ENCODE data around the gene IGHMBP2. TPM values are rescaled to one million over a fixed set of nuclear protein-coding genes. Genes with fewer than 3 reads are reported as not detected.

IGHMBP2 gene
- total and polyA plus RNA-seq, 2 experiments from 2014 or later: 5.2 to 9.3 TPM

DNA sequence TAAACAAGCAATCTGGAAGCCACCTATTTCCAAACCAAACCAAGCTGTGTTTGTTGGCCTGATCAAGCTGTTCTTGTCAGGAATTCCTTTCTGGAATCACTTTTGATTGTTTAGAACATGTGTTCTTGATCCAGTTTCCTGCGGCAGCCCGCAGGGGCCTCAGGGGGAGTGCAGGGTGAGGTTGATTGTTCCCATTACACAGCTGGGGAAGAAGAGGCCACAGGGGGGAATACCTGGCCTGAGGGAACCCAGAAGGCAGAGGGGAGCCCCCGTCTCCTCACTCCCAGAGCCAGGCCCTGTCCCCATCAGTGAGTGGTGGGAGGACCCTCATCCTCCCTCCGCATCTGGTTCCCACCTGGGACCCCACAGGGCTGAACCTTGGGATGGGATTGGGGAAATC, 72.9 kb downstream of the IGHMBP2 start:
- in situ Hi-C loops (cut with MboI): no loop called here
- Histone ChIP-seq H2AFZ (no peak overlapping the region), H3K9me2 (ENCODE audit: insufficient read depth) (no peaks in the 10 kb centered on the region), H3K4me3 (no peak overlapping the region), H3K36me3 (ENCODE audit: low read depth) (no peaks in the 10 kb centered on the region), H3K4me1 (ENCODE audit: insufficient read depth) (no peaks in the 10 kb centered on the region), H3F3A (ENCODE audit: insufficient read depth) (no peaks in the 10 kb centered on the region), H3K27ac (no peak overlapping the region), H3K9me3 (ENCODE audit: low read depth) (no peaks in the 10 kb centered on the region), H3K4me2 (ENCODE audit: unreplicated experiment) (no peak overlapping the region), H3K9ac (no peak overlapping the region), H4K20me1 (ENCODE audit: insufficient read depth) (no peaks in the 10 kb centered on the region), H3K27me3 (replicated peaks; ENCODE audit: insufficient read depth) (peaks cover 32% of the 10 kb centered on the region), H3K79me2 (ENCODE audit: insufficient read depth) (no peaks in the 10 kb centered on the region)
- TF ChIP-seq EZH2phosphoT487 (IDR thresholded peaks at IDR 0.05; ENCODE audit: insufficient read depth, low read depth) (no peak), EZH2 (IDR thresholded peaks at IDR 0.05; ENCODE audit: insufficient read depth, poor library complexity, severe bottlenecking) (no peak)
- WGBS, 2 experiments (ENCODE audit: low coverage in 1 of 2, low lambda C conversion rate in 2 of 2, missing lambda C conversion rate in 2 of 2): 26 to 30% methylated on average over 4 of the region's 4 CpGs
- no peak for DNase-seq

DNA sequence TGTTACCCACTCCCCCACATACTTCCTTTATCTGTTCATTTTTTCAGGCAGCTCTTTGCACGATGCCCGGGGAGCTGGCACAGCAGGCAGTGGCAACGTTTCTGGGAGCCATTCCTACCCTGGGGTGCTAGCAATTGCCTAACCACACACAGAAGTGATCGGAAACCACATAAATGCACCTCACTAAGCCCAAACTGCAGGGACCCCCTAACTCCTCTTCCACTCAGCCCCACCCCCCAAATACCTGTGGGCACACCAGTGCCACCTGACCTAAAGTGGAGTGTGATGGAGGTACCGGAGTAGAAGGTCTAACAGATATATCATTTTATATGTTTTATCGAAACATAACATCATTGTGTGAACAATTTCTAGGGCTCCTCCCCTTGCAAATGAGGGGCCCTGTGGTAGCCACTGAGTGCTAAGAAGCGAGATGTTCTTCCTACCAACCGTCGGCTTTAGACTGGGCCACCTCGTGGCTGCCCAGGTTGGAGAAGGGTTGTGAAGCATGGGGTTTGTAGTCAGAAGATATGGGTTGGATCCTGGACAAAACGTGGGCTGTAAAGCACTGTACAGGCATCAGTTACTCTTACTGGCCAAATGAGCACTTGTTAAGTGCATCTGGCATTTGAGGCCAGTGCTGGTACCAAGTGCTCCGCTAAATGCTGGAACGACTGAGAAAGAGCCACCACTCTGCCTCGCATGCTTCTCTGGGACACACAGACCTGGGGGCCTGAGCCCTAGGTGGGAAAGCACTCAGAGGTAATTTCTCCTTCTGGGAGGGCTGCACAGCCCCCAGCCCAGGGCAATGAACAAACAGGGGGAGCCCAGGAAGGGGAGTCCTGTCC, 74.3 kb downstream of the IGHMBP2 start:
- no peak for TF ChIP-seq EZH2phosphoT487 (IDR thresholded peaks at IDR 0.05; ENCODE audit: insufficient read depth, low read depth)
- no peak for TF ChIP-seq EZH2 (IDR thresholded peaks at IDR 0.05; ENCODE audit: insufficient read depth, poor library complexity, severe bottlenecking)

DNA sequence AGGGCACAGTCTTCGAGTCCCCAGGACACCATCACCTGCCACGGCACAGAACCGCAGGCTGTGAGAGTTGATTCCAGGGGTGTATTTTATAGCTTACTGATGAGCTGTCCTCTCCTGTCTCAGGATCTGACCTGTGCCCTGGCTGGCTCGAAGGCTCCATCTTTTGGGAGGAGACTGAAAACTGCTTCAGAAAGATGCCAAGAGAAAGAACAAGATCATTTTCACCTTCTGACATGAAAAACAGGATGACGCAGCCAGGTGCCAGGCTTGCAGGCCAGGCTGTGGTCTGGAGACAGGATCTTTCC, 74.9 kb downstream of the IGHMBP2 start:
- H2AFZ ChIP-seq: no peak overlapping the region
- no peaks in the 10 kb centered on the region for H3K79me2 ChIP-seq (ENCODE audit: insufficient read depth)
- no peaks in the 10 kb centered on the region for H4K20me1 ChIP-seq (ENCODE audit: insufficient read depth)
- no peak for DNase-seq
- no peak overlapping the region for H3K4me3 ChIP-seq
- in situ Hi-C loops (cut with MboI): no loop called here
- no peak for TF ChIP-seq EZH2phosphoT487 (IDR thresholded peaks at IDR 0.05; ENCODE audit: insufficient read depth, low read depth)
- TF ChIP-seq EZH2 (IDR thresholded peaks at IDR 0.05; ENCODE audit: insufficient read depth, poor library complexity, severe bottlenecking): no peak
- no peaks in the 10 kb centered on the region for H3K9me3 ChIP-seq (ENCODE audit: low read depth)
- peaks cover 28% of the 10 kb centered on the region; the same call in 1 of the 2 replicates for H3K27me3 ChIP-seq (replicated peaks; ENCODE audit: insufficient read depth)
- no peak overlapping the region for H3K9ac ChIP-seq
- H3K27ac ChIP-seq: no peak overlapping the region
- no peak overlapping the region for H3K4me2 ChIP-seq (ENCODE audit: unreplicated experiment)
- H3F3A ChIP-seq (ENCODE audit: insufficient read depth): no peaks in the 10 kb centered on the region
- no peaks in the 10 kb centered on the region for H3K9me2 ChIP-seq (ENCODE audit: insufficient read depth)
- 12 to 13% methylated on average over 4 to 5 of the region's 5 CpGs for WGBS, 2 experiments (ENCODE audit: low coverage in 1 of 2, low lambda C conversion rate in 2 of 2, missing lambda C conversion rate in 2 of 2)
- no peaks in the 10 kb centered on the region for H3K36me3 ChIP-seq (ENCODE audit: low read depth)
- H3K4me1 ChIP-seq (ENCODE audit: insufficient read depth): no peaks in the 10 kb centered on the region

More for the DNA sequence above, 74.3 kb downstream of the IGHMBP2 start:
- Histone ChIP-seq H3K27me3 (replicated peaks; ENCODE audit: insufficient read depth) (peaks cover 31% of the 10 kb centered on the region; the same call in 1 of the 2 replicates), H2AFZ (no peak overlapping the region), H3K4me2 (ENCODE audit: unreplicated experiment) (no peak overlapping the region), H3K9ac (no peak overlapping the region), H3K27ac (no peak overlapping the region), H3K4me1 (ENCODE audit: insufficient read depth) (no peaks in the 10 kb centered on the region), H3K9me2 (ENCODE audit: insufficient read depth) (no peaks in the 10 kb centered on the region), H3K79me2 (ENCODE audit: insufficient read depth) (no peaks in the 10 kb centered on the region), H3K36me3 (ENCODE audit: low read depth) (no peaks in the 10 kb centered on the region), H3K4me3 (no peak overlapping the region), H3F3A (ENCODE audit: insufficient read depth) (no peaks in the 10 kb centered on the region), H3K9me3 (ENCODE audit: low read depth) (no peaks in the 10 kb centered on the region), H4K20me1 (ENCODE audit: insufficient read depth) (no peaks in the 10 kb centered on the region)
- DNase-seq: no peak
- in situ Hi-C loops (cut with MboI): no loop called here
- 38 to 41% methylated on average over 14 of the region's 14 CpGs for WGBS, 2 experiments (ENCODE audit: low coverage in 1 of 2, low lambda C conversion rate in 2 of 2, missing lambda C conversion rate in 2 of 2)

DNA sequence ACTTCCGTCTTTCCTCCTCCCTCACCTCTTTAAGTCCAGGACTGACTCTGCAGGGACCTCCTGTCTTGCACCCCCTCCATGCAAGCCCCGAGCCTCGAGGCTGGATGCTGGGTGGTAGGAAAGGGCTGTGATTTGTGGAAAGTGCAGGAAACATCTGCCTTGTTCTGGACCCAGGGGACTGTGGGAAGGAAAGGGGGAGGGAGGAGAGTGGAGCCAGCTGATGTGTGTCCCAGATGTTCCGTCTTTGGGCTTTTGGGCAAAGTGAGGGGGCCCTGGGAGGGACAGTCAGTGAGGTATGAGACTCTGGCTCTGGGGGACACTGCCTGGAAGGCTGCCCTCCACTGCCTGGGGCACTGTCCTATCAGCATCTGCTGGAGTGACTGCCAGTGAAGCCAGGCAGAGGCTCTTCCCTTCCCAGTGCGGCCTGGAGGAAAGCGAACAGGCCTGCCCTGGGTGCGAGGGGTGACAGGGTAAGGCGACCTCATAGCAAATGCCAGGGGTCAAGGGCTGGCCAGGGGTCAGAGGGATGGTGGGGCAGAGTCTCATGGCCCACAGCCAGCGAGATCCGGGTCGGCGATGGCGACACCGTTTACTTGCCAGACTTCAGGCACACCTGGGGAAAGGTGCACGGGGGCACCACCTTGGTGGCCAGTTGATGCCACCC, 75.4 kb downstream of the IGHMBP2 start:
- Histone ChIP-seq H2AFZ (no peak overlapping the region), H3K9me3 (ENCODE audit: low read depth) (no peaks in the 10 kb centered on the region), H3K4me1 (ENCODE audit: insufficient read depth) (no peaks in the 10 kb centered on the region), H3K4me2 (ENCODE audit: unreplicated experiment) (no peak overlapping the region), H3K27me3 (replicated peaks; ENCODE audit: insufficient read depth) (peaks cover 28% of the 10 kb centered on the region; the same call in 1 of the 2 replicates), H3K36me3 (ENCODE audit: low read depth) (no peaks in the 10 kb centered on the region), H3K79me2 (ENCODE audit: insufficient read depth) (no peaks in the 10 kb centered on the region), H3F3A (ENCODE audit: insufficient read depth) (no peaks in the 10 kb centered on the region), H3K9me2 (ENCODE audit: insufficient read depth) (no peaks in the 10 kb centered on the region), H4K20me1 (ENCODE audit: insufficient read depth) (no peaks in the 10 kb centered on the region), H3K4me3 (no peak overlapping the region), H3K9ac (no peak overlapping the region), H3K27ac (no peak overlapping the region)
- WGBS, 2 experiments (ENCODE audit: low coverage in 1 of 2, low lambda C conversion rate in 2 of 2, missing lambda C conversion rate in 2 of 2): 11 to 36% methylated on average over 10 to 15 of the region's 15 CpGs
- no peak for DNase-seq
- in situ Hi-C loops (cut with MboI): no loop called here
- TF ChIP-seq EZH2 (IDR thresholded peaks at IDR 0.05; ENCODE audit: insufficient read depth, poor library complexity, severe bottlenecking) (no peak), EZH2phosphoT487 (IDR thresholded peaks at IDR 0.05; ENCODE audit: insufficient read depth, low read depth) (no peak)

Data from GM23248 (cell line).